Type B pancreatic cell (in vitro differentiated cells): ENCODE data around the gene CDHR3. TPM values are rescaled to one million over a fixed set of nuclear protein-coding genes. Genes with fewer than 3 reads are reported as not detected.

Experiments used
- DNase-seq: peaks from one replicate; pipeline ENCODE4 v3.0.0; 2021; ENCODE audit warnings: mixed read lengths; ENCODE audit not compliant: unreplicated experiment; ENCODE audit errors: extremely low spot score
- H3K27ac Mint-ChIP-seq: 2 replicates; pipeline ENCODE4 v1.8.0; 2021; ENCODE audit warnings: mild to moderate bottlenecking, mixed read lengths
- H3K27me3 Mint-ChIP-seq: 2 replicates; pipeline ENCODE4 v1.8.0; 2021; ENCODE audit warnings: mixed read lengths
- H3K36me3 Mint-ChIP-seq: 2 replicates; pipeline ENCODE4 v1.8.0; 2021; ENCODE audit warnings: mixed read lengths
- H3K4me1 Mint-ChIP-seq: one replicate; pipeline ENCODE4 v1.8.0; 2021; ENCODE audit warnings: mixed read lengths; ENCODE audit not compliant: unreplicated experiment
- H3K4me3 Mint-ChIP-seq: 2 replicates; pipeline ENCODE4 v1.8.0; 2021; ENCODE audit warnings: mild to moderate bottlenecking, mixed read lengths
- H3K9me3 Mint-ChIP-seq: 2 replicates; pipeline ENCODE4 v1.8.0; 2021; ENCODE audit warnings: mixed read lengths
- CTCF ChIP-seq: fragments of 200-600 bp; sonication (generic); conservative IDR thresholded peaks from 2 replicates; pipeline ENCODE4 v1.5.0; 2021; ENCODE audit warnings: antibody characterized with exemption, mild to moderate bottlenecking
- total RNA-seq: library from RNA; stranded (reverse); gene quantifications from 2 replicates; pipeline ENCODE4 v1.2.1, GENCODE V29; 2021; ENCODE audit warnings: low replicate concordance

Gene CDHR3
- total RNA-seq, 1 donor from 2014 or later = 5.6 TPM

- Mint-ChIP-seq H3K27ac (no peak overlapping the region), H3K4me3 (no peak overlapping the region), H3K27me3 (peaks cover 8% of the 10 kb centered on the region), H3K4me1 (no peaks in the 10 kb centered on the region), H3K9me3 (no peaks in the 10 kb centered on the region), H3K36me3 (peaks cover 4% of the 10 kb centered on the region)
- no peak for DNase-seq
- no peak for TF ChIP-seq CTCF
Observed at GRCh38 chr7:105924945-105925344, 38.1 kb upstream of the CDHR3 start.

- no peak for DNase-seq
- Mint-ChIP-seq H3K9me3 (no peaks in the 10 kb centered on the region), H3K4me3 (no peak overlapping the region), H3K27me3 (peaks cover 8% of the 10 kb centered on the region), H3K4me1 (no peaks in the 10 kb centered on the region), H3K27ac (no peak overlapping the region), H3K36me3 (peaks cover 4% of the 10 kb centered on the region)
- TF ChIP-seq CTCF = no peak
Observed at GRCh38 chr7:105926131-105926530, 36.9 kb upstream of the CDHR3 start.

GRCh38 chr7:105931179-105931578 lies 31.9 kb upstream of the CDHR3 start:
- DNase-seq = no peak
- no peak for TF ChIP-seq CTCF
- peaks cover 23% of the 10 kb centered on the region for H3K4me1 Mint-ChIP-seq
- peaks cover 6% of the 10 kb centered on the region for H3K27me3 Mint-ChIP-seq
- H3K27ac Mint-ChIP-seq = no peak overlapping the region
- no peak overlapping the region for H3K4me3 Mint-ChIP-seq
- no peaks in the 10 kb centered on the region for H3K9me3 Mint-ChIP-seq
- no peaks in the 10 kb centered on the region for H3K36me3 Mint-ChIP-seq

- DNase-seq = no peak
- Mint-ChIP-seq H3K9me3 (no peaks in the 10 kb centered on the region), H3K4me3 (no peak overlapping the region), H3K27ac (no peak overlapping the region), H3K27me3 (peaks cover 6% of the 10 kb centered on the region), H3K36me3 (no peaks in the 10 kb centered on the region), H3K4me1 (peaks cover 23% of the 10 kb centered on the region)
- TF ChIP-seq CTCF = no peak
Observed at GRCh38 chr7:105932835-105933477, 30.1 kb upstream of the CDHR3 start.

GRCh38 chr7:105934572-105935185 lies 28.4 kb upstream of the CDHR3 start:
- H3K9me3 Mint-ChIP-seq = no peaks in the 10 kb centered on the region
- peak overlapping the region; percentile 20 for H3K27ac Mint-ChIP-seq
- peak; percentile 52 for TF ChIP-seq CTCF
- peaks cover 4% of the 10 kb centered on the region for H3K27me3 Mint-ChIP-seq
- no peak for DNase-seq
- H3K36me3 Mint-ChIP-seq = no peaks in the 10 kb centered on the region
- no peak overlapping the region for H3K4me3 Mint-ChIP-seq
- peaks cover 23% of the 10 kb centered on the region for H3K4me1 Mint-ChIP-seq
